GM12878 (cell line): ENCODE data around the gene PROC. TPM values are rescaled to one million over a fixed set of nuclear protein-coding genes. Genes with fewer than 3 reads are reported as not detected.

Experiments
- FOXM1 ChIP-seq: IDR thresholded peaks from 2 replicates; pipeline ENCODE4 v1.6.1; 2012; ENCODE audit warnings: low read depth, mild to moderate bottlenecking, inconsistent platforms, low read length, moderate library complexity
- LARP7 ChIP-seq: fragments of 450-650 bp; IDR thresholded peaks from 2 replicates; pipeline ENCODE4 v1.6.1; 2017; ENCODE audit warnings: mild to moderate bottlenecking
- ZSCAN29 ChIP-seq: fragments of 450-650 bp; IDR thresholded peaks from 2 replicates; pipeline ENCODE4 v1.6.1; 2017; ENCODE audit warnings: mild to moderate bottlenecking, moderate library complexity
- polyA plus RNA-seq, 11 experiments: library from polyadenylated mRNA; depleted of rRNA in 4 of 11; unstranded in 6 of 11; stranded (reverse) in 5 of 11; fragments of >200 nt; fragmentation: Nextera tagmentation in 4 of 11; fragmentation: Illumina TruSeq in 1 of 11; extraction: Ambion mirVana in 4 of 11; extraction: Trizol in 1 of 11; gene quantifications; 1 replicate in 1 of 11; 2 replicates in 10 of 11; pipeline versions ENCODE4 v1.2.1 to v1.2.3, GENCODE V29; 2011 to 2016; ENCODE audit warnings: inconsistent platforms in 2 of 11, missing spikeins in 2 of 11, low read depth in 1 of 11
- total RNA-seq, 4 experiments: library from RNA; depleted of rRNA in 3 of 4; stranded (reverse); fragments of >200 nt in 3 of 4; fragmentation: Illumina TruSeq in 1 of 4; extraction: Trizol in 1 of 4; gene quantifications; 2 replicates each; pipeline versions ENCODE4 v1.2.1 to v1.2.3, GENCODE V29; 2013 to 2021
- TF ChIP-seq, protein P1 (sequence below): fragments of 450-650 bp; IDR thresholded peaks from 2 replicates; pipeline ENCODE4 v1.6.1; 2017; ENCODE audit warnings: mild to moderate bottlenecking, moderate library complexity
- TF ChIP-seq, protein P2 (sequence below): IDR thresholded peaks from 2 replicates; pipeline ENCODE4 v1.6.1; 2011; ENCODE audit warnings: low read depth, mild to moderate bottlenecking, low read length, moderate library complexity, borderline replicate concordance; ENCODE audit errors: extremely low read depth
- TF ChIP-seq, protein P3 (sequence below): fragments of 150-350 bp; IDR thresholded peaks from 2 replicates; pipeline ENCODE4 v1.6.1; 2014; ENCODE audit warnings: mild to moderate bottlenecking, low read depth, low read length

PROC gene
- total and polyA plus RNA-seq, 10 of the 15 experiments (the other 5 are each of a cell fraction or from before 2014, with no cell fraction given) = not detected

DNA sequence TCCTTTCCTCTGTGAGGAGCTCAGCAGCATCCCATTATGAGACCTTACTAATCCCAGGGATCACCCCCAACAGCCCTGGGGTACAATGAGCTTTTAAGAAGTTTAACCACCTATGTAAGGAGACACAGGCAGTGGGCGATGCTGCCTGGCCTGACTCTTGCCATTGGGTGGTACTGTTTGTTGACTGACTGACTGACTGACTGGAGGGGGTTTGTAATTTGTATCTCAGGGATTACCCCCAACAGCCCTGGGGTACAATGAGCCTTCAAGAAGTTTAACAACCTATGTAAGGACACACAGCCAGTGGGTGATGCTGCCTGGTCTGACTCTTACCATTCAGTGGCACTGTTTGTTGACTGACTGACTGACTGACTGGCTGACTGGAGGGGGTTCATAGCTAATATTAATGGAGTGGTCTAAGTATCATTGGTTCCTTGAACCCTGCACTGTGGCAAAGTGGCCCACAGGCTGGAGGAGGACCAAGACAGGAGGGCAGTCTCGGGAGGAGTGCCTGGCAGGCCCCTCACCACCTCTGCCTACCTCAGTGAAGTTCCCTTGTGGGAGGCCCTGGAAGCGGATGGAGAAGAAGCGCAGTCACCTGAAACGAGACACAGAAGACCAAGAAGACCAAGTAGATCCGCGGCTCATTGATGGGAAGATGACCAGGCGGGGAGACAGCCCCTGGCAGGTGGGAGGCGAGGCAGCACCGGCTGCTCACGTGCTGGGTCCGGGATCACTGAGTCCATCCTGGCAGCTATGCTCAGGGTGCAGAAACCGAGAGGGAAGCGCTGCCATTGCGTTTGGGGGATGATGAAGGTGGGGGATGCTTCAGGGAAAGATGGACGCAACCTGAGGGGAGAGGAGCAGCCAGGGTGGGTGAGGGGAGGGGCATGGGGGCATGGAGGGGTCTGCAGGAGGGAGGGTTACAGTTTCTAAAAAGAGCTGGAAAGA, 7.6 kb downstream of the PROC start (continued):
- TF ChIP-seq, protein P1, sequence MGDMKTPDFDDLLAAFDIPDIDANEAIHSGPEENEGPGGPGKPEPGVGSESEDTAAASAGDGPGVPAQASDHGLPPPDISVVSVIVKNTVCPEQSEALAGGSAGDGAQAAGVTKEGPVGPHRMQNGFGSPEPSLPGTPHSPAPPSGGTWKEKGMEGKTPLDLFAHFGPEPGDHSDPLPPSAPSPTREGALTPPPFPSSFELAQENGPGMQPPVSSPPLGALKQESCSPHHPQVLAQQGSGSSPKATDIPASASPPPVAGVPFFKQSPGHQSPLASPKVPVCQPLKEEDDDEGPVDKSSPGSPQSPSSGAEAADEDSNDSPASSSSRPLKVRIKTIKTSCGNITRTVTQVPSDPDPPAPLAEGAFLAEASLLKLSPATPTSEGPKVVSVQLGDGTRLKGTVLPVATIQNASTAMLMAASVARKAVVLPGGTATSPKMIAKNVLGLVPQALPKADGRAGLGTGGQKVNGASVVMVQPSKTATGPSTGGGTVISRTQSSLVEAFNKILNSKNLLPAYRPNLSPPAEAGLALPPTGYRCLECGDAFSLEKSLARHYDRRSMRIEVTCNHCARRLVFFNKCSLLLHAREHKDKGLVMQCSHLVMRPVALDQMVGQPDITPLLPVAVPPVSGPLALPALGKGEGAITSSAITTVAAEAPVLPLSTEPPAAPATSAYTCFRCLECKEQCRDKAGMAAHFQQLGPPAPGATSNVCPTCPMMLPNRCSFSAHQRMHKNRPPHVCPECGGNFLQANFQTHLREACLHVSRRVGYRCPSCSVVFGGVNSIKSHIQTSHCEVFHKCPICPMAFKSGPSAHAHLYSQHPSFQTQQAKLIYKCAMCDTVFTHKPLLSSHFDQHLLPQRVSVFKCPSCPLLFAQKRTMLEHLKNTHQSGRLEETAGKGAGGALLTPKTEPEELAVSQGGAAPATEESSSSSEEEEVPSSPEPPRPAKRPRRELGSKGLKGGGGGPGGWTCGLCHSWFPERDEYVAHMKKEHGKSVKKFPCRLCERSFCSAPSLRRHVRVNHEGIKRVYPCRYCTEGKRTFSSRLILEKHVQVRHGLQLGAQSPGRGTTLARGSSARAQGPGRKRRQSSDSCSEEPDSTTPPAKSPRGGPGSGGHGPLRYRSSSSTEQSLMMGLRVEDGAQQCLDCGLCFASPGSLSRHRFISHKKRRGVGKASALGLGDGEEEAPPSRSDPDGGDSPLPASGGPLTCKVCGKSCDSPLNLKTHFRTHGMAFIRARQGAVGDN = no peak
- no peak for TF ChIP-seq LARP7
- no peak for TF ChIP-seq FOXM1
- TF ChIP-seq, protein P2, sequence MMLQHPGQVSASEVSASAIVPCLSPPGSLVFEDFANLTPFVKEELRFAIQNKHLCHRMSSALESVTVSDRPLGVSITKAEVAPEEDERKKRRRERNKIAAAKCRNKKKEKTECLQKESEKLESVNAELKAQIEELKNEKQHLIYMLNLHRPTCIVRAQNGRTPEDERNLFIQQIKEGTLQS = no peak
- TF ChIP-seq ZSCAN29 = no peak
- TF ChIP-seq, protein P3, sequence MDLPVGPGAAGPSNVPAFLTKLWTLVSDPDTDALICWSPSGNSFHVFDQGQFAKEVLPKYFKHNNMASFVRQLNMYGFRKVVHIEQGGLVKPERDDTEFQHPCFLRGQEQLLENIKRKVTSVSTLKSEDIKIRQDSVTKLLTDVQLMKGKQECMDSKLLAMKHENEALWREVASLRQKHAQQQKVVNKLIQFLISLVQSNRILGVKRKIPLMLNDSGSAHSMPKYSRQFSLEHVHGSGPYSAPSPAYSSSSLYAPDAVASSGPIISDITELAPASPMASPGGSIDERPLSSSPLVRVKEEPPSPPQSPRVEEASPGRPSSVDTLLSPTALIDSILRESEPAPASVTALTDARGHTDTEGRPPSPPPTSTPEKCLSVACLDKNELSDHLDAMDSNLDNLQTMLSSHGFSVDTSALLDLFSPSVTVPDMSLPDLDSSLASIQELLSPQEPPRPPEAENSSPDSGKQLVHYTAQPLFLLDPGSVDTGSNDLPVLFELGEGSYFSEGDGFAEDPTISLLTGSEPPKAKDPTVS = no peak
